ENCODE data around the gene ZNF277.
"Not testable (repeated sequence)": the region's sequence is repeated elsewhere in the genome, so short reads cannot be mapped to it uniquely, and the experiment has no call there.

Gene ZNF277

GRCh38 chr7:112296432-112296831 is 89.9 kb downstream of the ZNF277 start:
- no peak for DNase-seq (ENCODE audit: low spot score)

- no peak for DNase-seq (ENCODE audit: low spot score)
These were observed 91.2 kb downstream of the ZNF277 start for GRCh38 chr7:112297681-112298080.

- no peak for DNase-seq (ENCODE audit: low spot score)
These were observed 92.1 kb downstream of the ZNF277 start for GRCh38 chr7:112298543-112299100.

DNA sequence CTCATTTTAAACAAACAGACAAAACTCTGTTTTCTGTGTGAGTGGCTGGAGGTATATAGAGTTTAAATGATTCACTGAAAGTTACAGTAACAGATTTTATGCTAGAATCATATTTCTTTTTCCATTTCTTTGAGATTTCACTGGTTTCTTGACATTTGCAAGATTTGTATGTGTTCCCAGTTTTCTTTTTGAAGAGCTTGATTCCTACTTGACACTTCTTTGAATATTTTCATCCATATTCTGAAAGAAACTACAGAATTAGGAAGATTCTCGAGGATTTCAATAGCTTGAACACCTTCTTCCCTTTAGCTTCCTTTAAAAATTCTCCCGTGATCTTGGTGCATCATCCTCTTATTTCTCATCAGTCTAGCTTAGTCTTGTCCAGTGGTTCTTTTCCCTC is 93.6 kb downstream of the ZNF277 start:
- DNase-seq (ENCODE audit: low spot score): no peak

- no peak for DNase-seq (ENCODE audit: low spot score)
These were observed 94.4 kb downstream of the ZNF277 start for GRCh38 chr7:112300831-112301407.

- no peak for DNase-seq (ENCODE audit: low spot score)
These were observed 96.1 kb downstream of the ZNF277 start for GRCh38 chr7:112302566-112302965.

- no peak for DNase-seq (ENCODE audit: low spot score)
These were observed 100.4 kb downstream of the ZNF277 start for GRCh38 chr7:112306903-112307302.

DNA sequence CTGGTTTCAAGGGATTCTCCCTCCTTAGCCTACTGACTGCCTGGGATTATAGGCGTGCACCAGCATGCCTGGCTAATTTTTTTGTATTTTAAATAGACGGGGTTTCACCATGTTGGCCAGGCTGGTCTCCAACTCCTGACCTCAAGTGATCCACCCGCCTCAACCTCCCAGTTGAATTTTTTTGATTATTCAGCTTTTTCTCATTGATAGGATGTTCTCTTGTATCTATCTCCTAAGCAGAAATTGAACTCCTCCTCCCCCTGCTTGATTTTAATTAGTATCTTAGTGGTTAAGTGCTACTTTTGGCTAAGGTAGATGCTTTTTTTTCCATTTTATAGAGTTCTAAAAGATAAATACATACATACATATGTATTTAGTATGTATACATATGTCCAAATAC is 101.0 kb downstream of the ZNF277 start:
- DNase-seq (ENCODE audit: low spot score): no peak

DNA sequence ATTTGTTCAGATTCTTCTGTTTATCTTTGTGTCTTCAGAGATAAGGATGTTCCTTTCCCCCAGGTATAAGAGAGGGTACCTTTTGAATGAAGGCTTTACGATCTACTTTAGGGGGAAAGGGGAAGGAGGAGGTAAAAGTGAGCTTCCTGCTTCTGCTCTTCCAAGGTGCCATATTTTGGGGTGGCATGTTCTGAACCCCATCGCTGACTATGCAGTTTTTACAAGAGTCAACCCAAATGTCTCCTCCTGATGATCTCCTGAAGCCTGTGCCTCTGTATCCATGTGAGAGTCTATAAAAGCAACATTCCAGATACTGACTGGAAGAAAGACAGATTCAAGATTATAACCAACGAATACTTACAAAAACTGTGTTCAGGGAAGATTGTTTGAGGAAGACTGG is 102.5 kb downstream of the ZNF277 start:
- DNase-seq (ENCODE audit: low spot score): no peak

DNA sequence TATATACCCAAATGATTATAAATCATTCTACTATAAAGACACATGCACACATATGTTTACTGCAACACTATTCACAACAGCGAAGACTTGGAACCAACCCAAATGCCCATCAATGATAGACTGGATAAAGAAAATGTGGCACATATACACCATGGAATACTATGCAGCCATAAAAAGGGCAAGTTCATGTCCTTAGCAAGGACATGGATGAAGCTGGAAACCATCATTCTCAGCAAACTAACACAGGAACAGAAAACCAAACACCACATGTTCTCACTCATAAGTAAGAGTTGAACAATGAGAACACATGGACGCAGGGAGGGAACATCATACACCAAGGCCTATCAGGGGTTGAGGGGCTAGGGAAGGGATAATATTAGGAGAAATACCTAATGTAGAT is 110.3 kb downstream of the ZNF277 start:
- not testable (repeated sequence) for DNase-seq (ENCODE audit: low spot score)

DNA sequence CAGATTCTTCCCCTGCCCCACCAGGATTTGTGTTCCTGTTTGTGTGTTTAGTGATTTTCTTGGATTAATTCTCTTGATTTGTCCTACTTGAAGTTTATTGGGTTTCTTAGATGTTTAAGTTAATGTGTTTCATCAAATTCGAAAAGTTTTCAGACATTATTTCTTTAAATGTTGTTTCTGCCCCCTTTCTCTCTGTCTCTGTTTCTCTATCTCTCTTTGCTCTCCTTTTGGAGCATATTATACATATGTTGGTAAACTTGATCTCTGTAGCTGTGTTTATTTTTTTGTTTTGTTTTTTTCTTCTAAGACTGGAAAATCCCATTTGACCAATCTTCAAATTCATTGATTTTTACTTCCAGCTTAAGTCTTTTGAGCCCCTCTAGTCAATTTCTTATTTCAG is 115.6 kb downstream of the ZNF277 start:
- DNase-seq (ENCODE audit: low spot score): no peak

- DNase-seq (ENCODE audit: low spot score): no peak
These were observed 121.1 kb downstream of the ZNF277 start for GRCh38 chr7:112327566-112327965.

DNA sequence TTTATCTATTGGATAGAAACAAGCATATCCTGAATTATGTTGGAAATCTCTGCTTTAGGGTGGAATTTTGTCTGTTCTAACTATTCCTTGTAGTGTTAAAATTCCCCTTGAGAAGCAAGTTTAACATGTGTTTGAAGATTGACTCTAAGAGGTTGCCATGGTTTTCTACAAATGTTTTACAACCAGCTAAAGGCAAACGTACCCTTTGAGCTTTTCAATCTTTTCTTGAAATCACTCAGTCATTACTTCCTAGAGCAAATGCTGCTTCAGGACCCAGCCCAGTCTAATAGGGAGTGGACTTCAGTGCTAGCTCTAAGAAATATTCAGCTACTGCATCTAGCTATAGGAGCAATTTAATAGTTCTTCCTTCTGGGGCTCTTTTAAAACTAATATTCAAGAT is 125.0 kb downstream of the ZNF277 start:
- no peak for DNase-seq (ENCODE audit: low spot score)

- DNase-seq (ENCODE audit: low spot score): no peak
These were observed 127.9 kb downstream of the ZNF277 start for GRCh38 chr7:112334366-112334765.

DNA sequence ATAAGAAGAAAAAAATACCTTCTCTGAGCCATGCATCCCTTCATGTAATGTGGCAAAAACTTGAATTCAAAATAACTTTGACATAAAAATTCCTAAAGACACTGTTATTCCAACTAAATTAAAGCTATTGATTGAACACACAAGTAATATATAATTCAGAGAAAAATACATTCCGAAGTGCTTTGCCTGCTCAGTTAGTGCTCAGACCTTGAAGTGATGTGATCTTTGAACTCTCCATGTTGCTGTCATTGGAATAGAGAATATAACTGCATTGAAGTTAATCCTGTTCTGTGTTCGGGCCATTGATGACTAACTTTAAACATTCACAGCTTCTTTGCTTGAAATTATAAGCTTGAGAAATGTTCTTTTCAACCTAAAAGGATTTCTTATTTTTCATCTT is 129.8 kb downstream of the ZNF277 start:
- no peak for DNase-seq (ENCODE audit: low spot score)

- DNase-seq (ENCODE audit: low spot score): no peak
These were observed 130.6 kb downstream of the ZNF277 start for GRCh38 chr7:112336936-112337576.

DNA sequence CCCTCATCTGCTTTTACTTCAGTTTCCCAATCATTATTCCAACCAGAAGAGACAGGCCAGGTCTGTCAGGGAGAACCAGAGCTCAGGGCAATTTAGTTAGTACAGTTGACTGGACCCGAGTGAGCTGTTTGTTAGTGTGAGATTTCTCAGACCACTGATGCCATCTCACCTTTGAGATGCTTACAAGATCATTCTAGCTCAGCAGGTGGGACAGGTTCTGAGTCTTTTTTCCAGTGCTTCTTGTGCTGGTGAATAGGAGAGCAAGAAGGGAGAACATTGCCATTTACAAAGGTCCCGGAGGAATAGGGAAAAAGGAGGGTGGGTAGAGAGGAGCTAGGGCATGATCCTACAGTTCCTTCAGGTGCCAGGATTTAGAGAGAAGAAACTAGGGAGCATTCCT is 131.4 kb downstream of the ZNF277 start:
- no peak for DNase-seq (ENCODE audit: low spot score)

- DNase-seq (ENCODE audit: low spot score): no peak
These were observed 132.3 kb downstream of the ZNF277 start for GRCh38 chr7:112338786-112339185.

- no peak for DNase-seq (ENCODE audit: low spot score)
These were observed 135.0 kb downstream of the ZNF277 start for GRCh38 chr7:112341464-112341863.

DNA sequence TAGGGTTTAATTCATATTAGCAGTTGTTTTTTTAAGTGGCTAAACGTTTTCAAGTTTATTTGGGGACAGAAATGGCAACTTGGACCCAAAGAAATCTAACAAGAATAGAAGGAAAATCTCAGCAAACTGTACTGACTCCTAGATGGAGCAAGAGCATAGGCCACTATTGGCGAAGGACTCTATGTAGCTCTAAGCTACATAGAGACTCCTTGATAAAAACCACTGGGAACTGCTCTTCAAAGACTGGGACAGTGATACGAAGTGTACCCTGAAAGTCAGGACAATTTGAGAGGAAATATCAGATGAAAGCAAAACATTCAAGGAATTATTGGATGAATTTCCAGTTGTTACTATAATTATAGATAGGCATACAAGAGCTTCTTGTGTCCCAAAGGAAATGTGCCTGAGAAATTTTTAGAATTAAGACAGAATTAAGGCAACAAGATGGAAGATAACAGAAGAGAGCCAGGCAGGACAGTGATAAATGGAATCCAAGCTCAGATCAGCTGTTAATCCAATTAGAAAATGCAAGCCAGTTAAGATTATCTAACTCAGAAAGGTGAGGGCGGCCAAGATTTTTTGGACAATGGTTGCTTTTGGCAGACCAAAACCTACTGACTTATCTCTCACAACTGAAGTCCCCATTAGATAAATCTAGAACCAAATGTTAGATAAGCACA is 140.0 kb downstream of the ZNF277 start:
- no peak for DNase-seq (ENCODE audit: low spot score)

DNA sequence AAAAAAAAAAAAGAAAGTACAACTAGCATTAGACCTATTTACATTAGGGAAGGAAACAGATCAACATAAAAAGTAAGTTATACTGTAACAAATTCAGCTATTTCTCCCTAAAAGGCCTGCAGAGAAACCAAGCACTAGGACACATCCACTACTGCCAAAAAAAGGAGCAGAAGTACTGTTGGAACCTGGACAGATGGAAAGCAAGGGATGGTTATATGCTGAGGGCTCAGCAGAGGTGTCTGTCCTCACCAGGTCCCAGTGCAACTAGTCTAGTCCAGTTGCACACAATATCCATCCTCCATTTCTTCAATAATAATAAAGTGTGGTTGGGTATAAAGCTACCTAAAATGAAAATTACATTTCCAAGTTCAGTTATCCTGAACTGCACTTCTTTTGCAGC is 140.6 kb downstream of the ZNF277 start:
- DNase-seq (ENCODE audit: low spot score): no peak

DNA sequence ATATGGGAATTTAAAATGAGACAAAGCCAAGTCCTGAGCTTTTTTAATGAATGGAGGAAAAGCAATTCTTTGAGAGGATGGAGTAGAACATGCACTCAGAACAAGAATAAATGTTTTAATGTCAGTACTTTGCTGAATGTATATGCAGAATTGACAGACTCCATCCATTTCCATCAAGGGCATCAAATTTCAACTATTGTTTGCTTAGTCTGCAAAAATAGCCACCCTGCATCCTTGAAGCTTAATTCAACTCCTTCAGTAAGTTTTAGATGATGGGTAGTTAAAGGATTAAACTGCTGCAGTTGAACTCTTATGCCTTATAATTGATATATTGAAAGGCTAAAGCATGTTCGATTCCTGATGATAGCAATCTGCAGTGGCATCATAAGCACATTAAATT is 144.1 kb downstream of the ZNF277 start:
- no peak for DNase-seq (ENCODE audit: low spot score)

GRCh38 chr7:112356596-112356995 is 150.1 kb downstream of the ZNF277 start:
- no peak for DNase-seq (ENCODE audit: low spot score)
